ENCODE data around the gene DDX39B. TPM values are rescaled to one million over a fixed set of nuclear protein-coding genes. Genes with fewer than 3 reads are reported as not detected.

Gene DDX39B
- total RNA-seq, 2 experiments from 2014 or later: 483 to 498 TPM

GRCh38 chr6:31585491-31585890 lies 43.7 kb upstream of the DDX39B start:
- Mint-ChIP-seq H3K36me3 (ENCODE audit: low read depth) (peaks cover 25% of the 10 kb centered on the region), H3K27ac (peak overlapping the region; percentile 85), H3K9me3 (no peaks in the 10 kb centered on the region), H3K4me3 (peak overlapping the region; percentile 80), H3K4me1 (ENCODE audit: low read depth) (peaks cover 78% of the 10 kb centered on the region), H3K27me3 (no peaks in the 10 kb centered on the region)
- intact Hi-C loops (cut with DNase I, micrococcal nuclease): loop anchor here in 1 of 2 experiments (10.0 kb wide), 1 partner anchor 249 kb away; no protein-coding TSS in a partner anchor
- Histone ChIP-seq H3K9me3 (ENCODE audit: control insufficient read depth in 1 of 2, insufficient read depth in 1 of 2, low read length in 2 of 2) (no peaks in the 10 kb centered on the region), H3K4me1 (ENCODE audit: insufficient read depth, low read length) (peaks cover 78% of the 10 kb centered on the region), H3K36me3 (ENCODE audit: insufficient read depth, low read length) (peaks cover 9% of the 10 kb centered on the region), H3K27ac (ENCODE audit: low read depth in 1 of 2, low read length in 2 of 2) (peak overlapping the region; percentile 75 to 95), H3K4me3 (ENCODE audit: low read length) (peak overlapping the region; percentile 32), H3K27me3 (ENCODE audit: control insufficient read depth in 1 of 2, insufficient read depth in 2 of 2, low read length in 2 of 2) (no peaks in the 10 kb centered on the region)
- DNase-seq (peak in 8 of 14 experiments; percentile 30 to 80 (median 56)), ATAC-seq (ENCODE audit: poor library complexity) (peak; percentile 28)
- peak; percentile 44 for TF ChIP-seq CTCF (IDR thresholded peaks at IDR 0.05)
- CTCF ChIA-PET: interaction anchor here (1.0 to 16.9 kb wide), 5 partner anchors 10 to 68 kb away, joined by 3 to 353 read pairs (median 9); partner anchors contain the start of gene NCR3
- POLR2A ChIA-PET: interaction anchor here (0.5 to 34.9 kb wide), 6 partner anchors 1 to 1399 kb away, joined by 3 to 1160 read pairs (median 163); partner anchors contain the start of genes ATP6V1G2, BAG6, DDX39B and LST1

- H3K9me3 Mint-ChIP-seq: no peaks in the 10 kb centered on the region
- H3K27me3 Mint-ChIP-seq: no peaks in the 10 kb centered on the region
- peaks cover 35% of the 10 kb centered on the region for H3K36me3 ChIP-seq (ENCODE audit: insufficient read depth, low read length)
- H3K27me3 ChIP-seq (ENCODE audit: control insufficient read depth in 1 of 2, insufficient read depth in 2 of 2, low read length in 2 of 2): no peaks in the 10 kb centered on the region
- peak within 1 kb of the TSS; percentile 97 for H3K4me3 ChIP-seq (ENCODE audit: low read length)
- ChIA-PET POLR2A (interaction anchor here (0.6 to 34.9 kb wide), 23 partner anchors 4 to 1389 kb away, joined by 3 to 1160 read pairs (median 6); partner anchors contain the start of genes ABHD16A, ATP6V1G2, BAG6 and C6orf47), CTCF (interaction anchor here (1.2 to 16.9 kb wide), 5 partner anchors 14 to 88 kb away, joined by 3 to 353 read pairs (median 8); partner anchors contain the start of genes ATP6V1G2, NCR3 and NFKBIL1)
- peaks cover 51% of the 10 kb centered on the region for H3K36me3 Mint-ChIP-seq (ENCODE audit: low read depth)
- peak; percentile 43 to 90 (median 77) for DNase-seq
- intact Hi-C loops (cut with DNase I, micrococcal nuclease): loop anchor here in 1 of 2 experiments (10.0 kb wide), 1 partner anchor 253 kb away; no protein-coding TSS in a partner anchor
- H3K4me1 Mint-ChIP-seq (ENCODE audit: low read depth): peaks cover 84% of the 10 kb centered on the region
- peak within 1 kb of the TSS; percentile 97 for H3K4me3 Mint-ChIP-seq
- H3K9me3 ChIP-seq (ENCODE audit: control insufficient read depth in 1 of 2, insufficient read depth in 1 of 2, low read length in 2 of 2): no peaks in the 10 kb centered on the region
- ATAC-seq (ENCODE audit: poor library complexity): peak; percentile 65
- H3K4me1 ChIP-seq (ENCODE audit: insufficient read depth, low read length): peaks cover 83% of the 10 kb centered on the region
- peak within 1 kb of the TSS; percentile 85 for H3K27ac Mint-ChIP-seq
- H3K27ac ChIP-seq (ENCODE audit: low read depth in 1 of 2, low read length in 2 of 2): peak within 1 kb of the TSS; percentile 82 to 95
- no peak for TF ChIP-seq CTCF (IDR thresholded peaks at IDR 0.05)
Measured at GRCh38 chr6:31582230-31582643, 40.4 kb upstream of the DDX39B start, which contains the start of gene LTB. Gene LTB (minus strand): TSS chr6:31582424. CDS start chr6:31582417, 7 bp downstream.

GRCh38 chr6:31581434-31582229 lies 39.8 kb upstream of the DDX39B start:
- no peak for TF ChIP-seq CTCF (IDR thresholded peaks at IDR 0.05)
- no peaks in the 10 kb centered on the region for H3K27me3 Mint-ChIP-seq
- H3K36me3 Mint-ChIP-seq (ENCODE audit: low read depth): peaks cover 57% of the 10 kb centered on the region
- ATAC-seq (ENCODE audit: poor library complexity) (no peak), DNase-seq (peak in 7 of 14 experiments; percentile 17 to 57 (median 29))
- Histone ChIP-seq H3K27me3 (ENCODE audit: control insufficient read depth in 1 of 2, insufficient read depth in 2 of 2, low read length in 2 of 2) (no peaks in the 10 kb centered on the region), H3K4me1 (ENCODE audit: insufficient read depth, low read length) (peaks cover 83% of the 10 kb centered on the region), H3K9me3 (ENCODE audit: control insufficient read depth in 1 of 2, insufficient read depth in 1 of 2, low read length in 2 of 2) (no peaks in the 10 kb centered on the region), H3K27ac (ENCODE audit: low read depth in 1 of 2, low read length in 2 of 2) (peak overlapping the region; percentile 82 to 95), H3K4me3 (ENCODE audit: low read length) (peak overlapping the region; percentile 97), H3K36me3 (ENCODE audit: insufficient read depth, low read length) (peaks cover 41% of the 10 kb centered on the region)
- H3K4me3 Mint-ChIP-seq: peak overlapping the region; percentile 97
- H3K4me1 Mint-ChIP-seq (ENCODE audit: low read depth): peaks cover 84% of the 10 kb centered on the region
- CTCF ChIA-PET: interaction anchor here (0.7 to 16.9 kb wide), 9 partner anchors 12 to 88 kb away, joined by 3 to 353 read pairs (median 8); partner anchors contain the start of genes ATP6V1G2, DDX39B, NCR3 and NFKBIL1
- no peaks in the 10 kb centered on the region for H3K9me3 Mint-ChIP-seq
- intact Hi-C loops (cut with DNase I, micrococcal nuclease): loop anchor here (1.0 to 10.0 kb wide), 4 partner anchors 9 to 253 kb away; partner anchors contain the start of gene LTA (in 1 of the 2)
- peak overlapping the region; percentile 85 for H3K27ac Mint-ChIP-seq
- POLR2A ChIA-PET: interaction anchor here (0.6 to 34.9 kb wide), 19 partner anchors 5 to 1390 kb away, joined by 3 to 1160 read pairs (median 8); partner anchors contain the start of genes ATP6V1G2, BAG6, CSNK2B and DDX39B

All from CD4-positive, alpha-beta T cell (primary cell).